GM21786 (cell line): ENCODE results near the gene DIPK1C.

Experiments used
- ATAC-seq: cut with Tn5 transposase; IDR thresholded peaks from one replicate; pipeline ENCODE4 v1.9.1; 2021; ENCODE audit not compliant: unreplicated experiment

The DIPK1C gene

DNA sequence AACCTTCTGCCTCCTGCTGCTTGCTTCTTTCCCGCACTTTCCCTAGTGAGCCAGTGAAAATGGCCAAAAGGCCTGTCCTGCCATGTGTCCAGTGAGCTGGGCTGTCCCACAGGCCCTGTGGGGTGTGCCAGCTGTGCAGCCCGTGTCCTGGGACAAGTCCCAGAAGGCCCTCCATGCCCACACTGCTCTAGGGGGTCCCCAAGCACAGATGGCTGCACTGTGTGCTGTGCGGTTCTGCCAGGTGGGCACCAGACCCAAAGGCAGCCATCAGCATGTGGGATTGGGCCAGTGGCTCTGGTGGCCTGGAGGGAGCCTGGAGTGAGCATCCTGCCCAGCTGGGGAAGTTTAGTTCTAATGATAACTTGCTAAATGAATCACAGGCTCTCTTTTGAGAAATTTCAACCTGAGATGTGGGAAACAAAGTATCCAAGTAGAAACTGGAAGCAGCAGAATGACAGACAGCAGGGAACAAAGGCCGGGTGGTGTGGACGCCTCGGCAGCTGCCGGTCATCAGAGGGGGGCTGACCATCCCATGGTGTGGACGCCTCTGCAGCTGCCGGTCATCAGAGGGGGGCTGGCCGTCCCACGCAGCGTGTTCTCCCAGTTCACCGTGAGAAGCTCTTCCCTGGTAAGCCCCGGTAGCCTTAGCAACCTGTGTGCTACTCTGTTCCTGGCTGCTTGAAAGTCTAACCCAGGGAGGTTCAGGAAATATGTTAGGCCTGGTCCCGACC, 29.2 kb upstream of the DIPK1C start:
- ATAC-seq: no peak

DNA sequence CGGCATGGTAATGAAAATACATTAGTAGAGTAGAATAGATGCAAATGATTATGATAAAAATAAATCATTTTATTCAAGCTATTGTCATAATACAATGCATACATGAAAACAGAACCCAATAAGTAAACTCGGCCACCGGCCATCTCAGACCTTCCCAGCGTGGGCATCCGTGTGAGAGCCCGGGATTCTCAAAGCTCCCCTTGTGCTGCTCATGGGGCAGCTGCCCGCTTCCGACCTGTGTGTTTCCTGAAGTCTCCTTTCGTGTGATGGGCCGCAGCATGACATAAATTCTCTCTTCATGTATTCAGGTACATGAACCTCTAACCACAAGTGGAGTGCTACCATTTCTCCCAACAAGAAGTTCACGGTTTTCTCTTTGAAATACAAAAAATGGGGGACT, 25.6 kb upstream of the DIPK1C start:
- no peak for ATAC-seq

GRCh38 chr18:74480149-74480651, 23.1 kb upstream of the DIPK1C start:
- ATAC-seq: no peak

DNA sequence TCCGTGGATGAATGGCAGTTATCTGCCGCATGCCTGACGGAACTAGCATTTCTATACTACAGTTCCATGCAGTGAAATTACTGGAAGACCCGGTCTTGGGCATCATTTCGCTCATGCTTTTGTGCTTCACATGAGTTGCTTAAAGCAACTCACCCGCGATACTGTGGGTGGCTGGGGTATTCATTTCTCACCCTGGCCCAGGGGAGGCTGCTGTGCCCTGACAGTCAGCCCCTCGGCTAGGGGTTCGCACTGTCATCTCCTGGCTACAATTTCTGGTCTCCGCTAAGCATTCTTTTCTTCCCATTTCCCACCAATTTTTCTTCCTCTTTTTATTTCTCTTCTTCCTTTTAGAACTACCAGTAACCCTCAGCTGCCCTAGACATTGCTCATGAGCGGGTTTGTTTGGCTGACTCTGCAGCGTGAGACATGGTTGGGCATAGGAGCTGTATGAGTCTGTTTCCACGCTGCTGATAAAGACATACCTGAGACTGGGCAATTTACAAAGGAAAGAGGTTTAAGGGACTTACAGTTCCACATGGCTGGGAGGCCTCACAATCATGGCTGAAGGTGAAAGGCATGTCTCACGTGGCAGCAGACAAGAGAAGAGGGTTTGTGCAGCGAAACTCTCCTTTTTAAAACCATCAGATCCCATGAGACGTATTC, 22.5 kb upstream of the DIPK1C start:
- ATAC-seq: no peak

GRCh38 chr18:74478880-74479279, 21.8 kb upstream of the DIPK1C start:
- no peak for ATAC-seq

- ATAC-seq: no peak
Observed at GRCh38 chr18:74478316-74478715, 21.2 kb upstream of the DIPK1C start.

- no peak for ATAC-seq
Observed at GRCh38 chr18:74477771-74478170, 20.7 kb upstream of the DIPK1C start.

GRCh38 chr18:74476140-74476539, 19.0 kb upstream of the DIPK1C start:
- no peak for ATAC-seq

GRCh38 chr18:74473976-74474640, 17.0 kb upstream of the DIPK1C start:
- ATAC-seq: no peak

GRCh38 chr18:74472312-74472711, 15.2 kb upstream of the DIPK1C start:
- no peak for ATAC-seq

DNA sequence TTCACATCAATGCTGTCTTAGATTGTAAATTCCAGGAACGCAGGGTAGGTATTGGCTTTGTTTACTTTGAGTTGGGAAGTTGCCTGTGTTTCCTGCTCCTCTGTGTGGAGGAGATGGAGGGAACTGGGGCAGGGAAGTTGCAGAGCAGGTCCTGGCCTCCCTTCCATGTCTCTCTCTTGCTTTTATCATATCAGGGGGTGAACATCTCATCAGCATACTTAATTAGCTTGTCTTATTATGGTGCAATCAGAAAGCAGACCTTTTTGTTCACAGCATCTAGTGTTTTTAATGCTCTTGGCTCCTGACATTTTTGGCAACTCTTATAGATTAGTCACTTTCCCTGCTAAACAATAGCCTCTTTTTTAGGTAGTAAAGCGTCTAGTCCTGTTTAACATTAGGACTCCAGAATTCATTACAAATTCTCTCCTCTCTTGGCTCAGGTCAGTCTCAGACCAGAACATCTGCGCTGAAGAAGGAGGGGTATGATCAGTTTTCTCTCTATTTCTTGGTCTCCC, 11.5 kb upstream of the DIPK1C start:
- ATAC-seq: no peak

- ATAC-seq: no peak
Observed at GRCh38 chr18:74465775-74466174, 8.7 kb upstream of the DIPK1C start.

DNA sequence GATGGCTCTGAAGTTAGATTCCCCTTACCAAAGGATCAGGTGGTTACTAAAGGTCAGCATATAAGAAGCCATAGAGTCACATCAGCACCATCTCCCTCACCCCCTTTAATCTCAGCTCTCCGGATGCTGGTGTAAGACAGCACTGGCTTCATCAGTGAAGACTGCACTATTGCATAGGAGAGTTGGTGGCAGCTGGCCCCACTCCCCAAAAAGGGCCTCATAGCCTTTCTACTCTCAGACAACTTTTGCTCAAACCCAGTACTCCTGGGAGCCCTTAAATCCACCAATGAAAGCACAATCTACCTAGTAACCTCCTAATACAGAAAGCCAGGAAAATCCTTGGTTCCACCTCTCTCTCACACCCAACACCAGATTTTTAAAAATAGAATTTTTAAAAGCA, 6.9 kb upstream of the DIPK1C start:
- ATAC-seq: no peak

DNA sequence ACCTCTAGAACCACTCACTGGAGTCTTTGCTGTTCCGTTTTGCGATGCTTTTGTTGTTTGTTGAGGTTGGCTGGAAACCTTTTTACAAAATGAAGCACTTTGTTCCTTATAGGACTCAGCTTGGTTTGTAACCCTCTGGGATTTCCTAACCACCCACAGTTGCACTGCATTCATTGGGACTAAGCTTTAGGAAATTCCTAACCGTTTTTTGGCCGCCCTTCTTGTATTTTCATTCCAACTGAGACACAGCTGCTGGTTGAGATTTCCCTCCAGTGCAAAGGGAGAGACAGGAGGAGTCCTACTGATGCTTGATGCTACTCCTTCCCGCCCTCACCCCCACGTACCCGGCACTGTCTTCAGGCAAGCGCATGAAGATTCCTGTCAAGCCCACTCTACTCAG, 6.1 kb upstream of the DIPK1C start:
- ATAC-seq: no peak

DNA sequence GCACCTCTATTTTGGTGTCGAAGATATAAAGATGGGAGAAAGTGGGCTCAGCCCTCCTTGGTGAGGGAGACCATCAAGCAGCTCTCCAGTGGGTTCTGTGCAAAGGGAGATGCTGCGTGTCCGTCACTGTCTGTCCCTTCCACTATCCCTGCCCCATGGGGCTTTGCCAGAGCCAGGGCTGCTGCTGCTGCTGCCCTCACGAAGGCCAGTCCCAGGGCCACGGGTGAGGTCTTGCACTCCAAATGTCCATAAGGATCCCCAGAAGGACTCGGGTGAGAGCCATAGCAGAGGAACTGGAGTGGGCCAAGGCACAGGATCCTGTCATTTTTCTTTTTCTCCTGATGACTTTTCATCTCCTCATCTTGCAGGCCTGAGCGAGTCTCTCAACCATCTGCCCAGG, 3.7 kb upstream of the DIPK1C start:
- no peak for ATAC-seq

DNA sequence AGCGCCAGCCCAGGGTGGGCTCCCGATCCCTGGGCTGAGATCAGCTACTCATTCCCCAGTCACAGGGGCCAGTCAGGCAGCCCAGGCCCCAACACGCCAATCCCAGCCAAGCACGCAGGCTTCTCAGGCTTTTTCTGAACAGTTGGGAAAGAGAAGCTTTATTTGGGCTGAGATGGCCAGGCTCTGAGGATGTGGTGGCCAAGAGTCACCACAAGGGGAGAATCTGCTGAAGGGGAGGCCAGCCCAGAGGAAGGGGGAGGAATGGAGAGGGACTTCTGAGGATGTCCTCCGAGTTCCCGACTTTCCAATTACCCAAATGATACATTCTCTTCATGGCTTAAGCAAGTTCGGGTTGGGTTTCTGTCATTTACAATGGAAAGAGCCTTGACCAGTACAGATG, 2.8 kb upstream of the DIPK1C start:
- no peak for ATAC-seq

DNA sequence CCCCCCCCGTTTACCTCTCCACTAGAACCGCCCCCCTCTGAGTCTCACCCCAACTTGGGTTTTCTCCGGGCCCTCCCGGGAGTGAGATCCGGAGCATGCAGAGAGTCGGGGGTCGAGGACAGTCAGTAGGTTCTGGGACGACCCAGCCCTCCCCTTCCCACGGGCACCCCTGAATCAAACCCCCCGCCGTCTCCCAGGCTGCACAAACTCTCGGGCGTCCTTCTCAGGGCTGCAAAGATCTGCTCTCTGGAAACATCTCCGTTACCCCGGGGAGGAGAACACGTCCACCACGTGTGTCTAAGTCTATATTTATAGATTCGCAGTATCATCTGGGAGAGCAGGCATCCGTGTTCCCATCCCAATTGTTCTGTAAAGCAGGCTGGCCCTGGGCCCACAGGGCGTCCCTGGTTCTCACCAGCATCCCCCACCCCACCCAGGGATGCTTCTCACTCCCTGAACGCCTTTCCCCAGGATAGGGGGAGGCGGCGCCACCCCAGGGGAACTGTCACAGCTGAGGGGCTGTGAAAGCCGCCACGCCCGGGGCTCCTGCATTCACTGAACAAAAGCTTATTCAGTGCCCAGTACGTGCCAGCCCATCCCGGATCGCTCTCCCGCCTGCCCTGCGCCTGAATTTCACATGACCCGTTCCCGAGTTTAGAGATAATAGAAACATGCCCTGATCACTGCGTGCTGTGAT, 765 bp upstream of the DIPK1C start:
- ATAC-seq: no peak

- no peak for ATAC-seq
Observed at GRCh38 chr18:74456349-74457042, 612 bp downstream of the DIPK1C start.

- ATAC-seq: no peak
Observed at GRCh38 chr18:74456017-74456348, 1.1 kb downstream of the DIPK1C start.

- ATAC-seq: no peak
Observed at GRCh38 chr18:74455386-74455785, 1.7 kb downstream of the DIPK1C start.

DNA sequence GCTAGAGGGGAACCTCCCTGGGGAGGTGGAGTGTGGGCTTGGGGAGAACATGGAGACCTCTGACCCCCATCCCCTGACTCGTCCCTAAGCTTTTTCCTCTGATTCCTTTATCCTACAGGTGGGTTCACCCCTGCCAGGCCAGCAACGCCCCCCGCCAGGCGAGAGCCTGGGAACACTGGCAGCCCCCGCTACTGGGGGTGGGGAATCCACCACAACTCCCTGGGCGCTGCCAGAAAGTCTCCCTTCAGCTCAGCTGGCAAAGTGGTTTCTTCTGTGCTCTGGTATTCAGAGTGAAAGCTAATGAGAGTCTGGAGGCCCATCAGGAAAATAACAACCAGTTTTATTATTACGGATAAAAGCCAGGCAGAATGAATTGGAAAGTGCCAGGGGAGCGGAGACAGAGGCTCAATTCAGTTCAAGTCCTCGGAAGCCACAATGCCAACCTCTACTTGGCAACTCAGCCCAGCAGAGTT, 2.8 kb downstream of the DIPK1C start:
- ATAC-seq: no peak
